GM12874 (cell line): ENCODE measurements around the gene GPRIN1.
A peak's percentile ranks its signal among the peaks of the same experiment; 100 is the strongest.

Experiments
- CTCF ChIP-seq: IDR thresholded peaks from 2 replicates; pipeline ENCODE4 v1.5.1; 2011; ENCODE audit warnings: low read depth, mild to moderate bottlenecking, control low read depth, low read length, moderate library complexity; ENCODE audit not compliant: insufficient read depth

The GPRIN1 gene

GRCh38 chr5:176621661-176622079, 11.7 kb upstream of the GPRIN1 start:
- TF ChIP-seq CTCF = no peak

- TF ChIP-seq CTCF = no peak
Observed at GRCh38 chr5:176620333-176620981, 10.5 kb upstream of the GPRIN1 start.

- TF ChIP-seq CTCF = no peak
Observed at GRCh38 chr5:176619569-176620332, 9.8 kb upstream of the GPRIN1 start.

GRCh38 chr5:176619203-176619568, 9.2 kb upstream of the GPRIN1 start:
- TF ChIP-seq CTCF = peak; percentile 52

- TF ChIP-seq CTCF = no peak
Observed at GRCh38 chr5:176618783-176619182, 8.8 kb upstream of the GPRIN1 start.

GRCh38 chr5:176616511-176616910, 6.6 kb upstream of the GPRIN1 start:
- TF ChIP-seq CTCF = no peak

- TF ChIP-seq CTCF = no peak
Observed at GRCh38 chr5:176614805-176615478, 5.0 kb upstream of the GPRIN1 start.
